PC-9 (cell line): ENCODE results near the gene PLK2.

Source experiments
- CTCF ChIP-seq: fragments of 200-600 bp; sonication (generic); conservative IDR thresholded peaks from 2 replicates; pipeline ENCODE4 v1.6.1; 2017; ENCODE audit warnings: mixed run types, antibody characterized with exemption, mild to moderate bottlenecking, moderate library complexity
- EZH2 ChIP-seq: fragments of 200-600 bp; sonication (generic); IDR thresholded peaks from 2 replicates; pipeline ENCODE4 v1.8.0; 2017; ENCODE audit warnings: antibody characterized with exemption, low read depth

GRCh38 chr5:58412932-58413331, 47.0 kb downstream of the PLK2 start:
- no peak for TF ChIP-seq CTCF
- TF ChIP-seq EZH2, result no peak
